Tibial nerve (tissue), 4 donors: Measurements from ENCODE around the gene NEMP1. TPM values are rescaled to one million over a fixed set of nuclear protein-coding genes. Genes with fewer than 3 reads are reported as not detected.
"Not testable (repeated sequence)": the region's sequence is repeated elsewhere in the genome, so short reads cannot be mapped to it uniquely, and the experiment has no call there.

Source experiments
- DNase-seq, 2 donors: peaks; one replicate each; pipeline ENCODE4 v3.0.0-alpha.2; 2019; ENCODE audit warnings: low spot score in 2 of 2
- H3K27ac ChIP-seq, 4 donors: fragments of 200-600 bp; sonication (generic) in 3 of 4; one replicate each; pipeline ENCODE4 v1.5.1; 2017 to 2019; ENCODE audit warnings: mild to moderate bottlenecking in 1 of 4
- H3K27me3 ChIP-seq, 2 donors: fragments of 200-600 bp; sonication (generic) in 1 of 2; one replicate each; pipeline versions ENCODE4 v1.5.1 to v1.6.0; 2017 to 2019
- H3K36me3 ChIP-seq, 3 donors: fragments of 200-600 bp; sonication (generic); one replicate each; pipeline ENCODE4 v1.5.1; 2018 to 2019
- H3K4me1 ChIP-seq, 4 donors: fragments of 200-600 bp; sonication (generic) in 3 of 4; one replicate each; pipeline ENCODE4 v1.5.1; 2017 to 2019
- H3K4me3 ChIP-seq, 4 donors: fragments of 200-600 bp; sonication (generic) in 3 of 4; one replicate each; pipeline ENCODE4 v1.5.1; 2017 to 2019; ENCODE audit warnings: mild to moderate bottlenecking in 1 of 4, moderate library complexity in 1 of 4
- H3K9me3 ChIP-seq, 4 donors: fragments of 200-600 bp; sonication (generic) in 3 of 4; one replicate each; pipeline ENCODE4 v1.5.1; 2017 to 2019
- EP300 ChIP-seq, 2 donors: sonication (generic); formaldehyde crosslinking; IDR thresholded peaks; one replicate each; pipeline ENCODE4 v1.6.1; 2017; ENCODE audit warnings: antibody characterized with exemption in 2 of 2, mild to moderate bottlenecking in 1 of 2
- POLR2A ChIP-seq, 2 donors: fragments of 450-650 bp; IDR thresholded peaks; one replicate each; pipeline ENCODE4 v1.6.1; 2017; ENCODE audit warnings: antibody characterized with exemption in 2 of 2, mild to moderate bottlenecking in 2 of 2, moderate library complexity in 2 of 2
- WGBS, 2 donors: methylation state at CpG; one replicate each; pipeline ENCODE4 v1.1.5; 2018; 5-methylcytosine and 5-hydroxymethylcytosine counted together
- total RNA-seq, 4 donors: library from RNA; depleted of rRNA; stranded (reverse); fragments of >200 nt; gene quantifications; one replicate each; pipeline ENCODE4 v1.1.0, GENCODE V29; 2016
- TF ChIP-seq, protein P1 (sequence below), 5 experiments: fragments of 200-600 bp in 3 of 5; fragments of 450-650 bp in 2 of 5; sonication (generic) in 3 of 5; IDR thresholded peaks; one replicate each; pipeline ENCODE4 v1.5.1; 2016 to 2019; ENCODE audit warnings: antibody characterized with exemption in 5 of 5, mild to moderate bottlenecking in 3 of 5, moderate library complexity in 2 of 5

Gene NEMP1
- total RNA-seq, 4 donors from 2014 or later = 4.8 to 10.2 (median 6.6) TPM

GRCh38 chr12:57019983-57020719 lies 58.4 kb downstream of the NEMP1 start:
- no peaks in the 10 kb centered on the region for H3K36me3 ChIP-seq
- H3K27ac ChIP-seq = no peak overlapping the region
- TF ChIP-seq EP300 (IDR thresholded peaks at IDR 0.05) = no peak
- TF ChIP-seq, protein P1, sequence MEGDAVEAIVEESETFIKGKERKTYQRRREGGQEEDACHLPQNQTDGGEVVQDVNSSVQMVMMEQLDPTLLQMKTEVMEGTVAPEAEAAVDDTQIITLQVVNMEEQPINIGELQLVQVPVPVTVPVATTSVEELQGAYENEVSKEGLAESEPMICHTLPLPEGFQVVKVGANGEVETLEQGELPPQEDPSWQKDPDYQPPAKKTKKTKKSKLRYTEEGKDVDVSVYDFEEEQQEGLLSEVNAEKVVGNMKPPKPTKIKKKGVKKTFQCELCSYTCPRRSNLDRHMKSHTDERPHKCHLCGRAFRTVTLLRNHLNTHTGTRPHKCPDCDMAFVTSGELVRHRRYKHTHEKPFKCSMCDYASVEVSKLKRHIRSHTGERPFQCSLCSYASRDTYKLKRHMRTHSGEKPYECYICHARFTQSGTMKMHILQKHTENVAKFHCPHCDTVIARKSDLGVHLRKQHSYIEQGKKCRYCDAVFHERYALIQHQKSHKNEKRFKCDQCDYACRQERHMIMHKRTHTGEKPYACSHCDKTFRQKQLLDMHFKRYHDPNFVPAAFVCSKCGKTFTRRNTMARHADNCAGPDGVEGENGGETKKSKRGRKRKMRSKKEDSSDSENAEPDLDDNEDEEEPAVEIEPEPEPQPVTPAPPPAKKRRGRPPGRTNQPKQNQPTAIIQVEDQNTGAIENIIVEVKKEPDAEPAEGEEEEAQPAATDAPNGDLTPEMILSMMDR (IDR thresholded peaks at IDR 0.05) = no peak
- no peak for TF ChIP-seq POLR2A (IDR thresholded peaks at IDR 0.05)
- H3K9me3 ChIP-seq = no peaks in the 10 kb centered on the region
- DNase-seq = no peak
- 86 to 87% methylated on average over 9 of the region's 9 CpGs for WGBS, 2 donors
- H3K4me3 ChIP-seq = no peak overlapping the region
- no peaks in the 10 kb centered on the region for H3K27me3 ChIP-seq
- peaks cover 0 to 7% (median 0%) of the 10 kb centered on the region in 4 donors for H3K4me1 ChIP-seq

DNA sequence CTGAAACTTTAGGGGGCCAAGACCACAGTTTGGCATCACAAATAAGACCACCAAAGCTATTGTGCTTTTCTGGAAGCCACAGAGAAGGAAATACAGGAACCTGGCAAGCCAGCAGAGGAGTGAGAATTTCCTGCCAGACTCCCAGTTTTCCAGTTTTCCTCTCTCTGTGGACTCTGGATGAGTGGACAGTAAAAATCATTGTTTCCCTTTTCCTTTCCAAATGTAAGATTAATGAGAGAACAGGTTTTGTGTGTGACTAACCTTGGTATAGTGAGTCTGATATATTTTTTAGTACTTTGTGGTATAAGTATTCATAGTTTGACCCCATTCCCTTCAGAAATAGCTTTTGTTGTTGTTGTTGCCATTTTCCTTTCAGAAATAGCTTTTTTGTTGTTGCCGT lies 59.7 kb downstream of the NEMP1 start:
- 45 to 72% methylated on average over 1 of the region's 1 CpG for WGBS, 2 donors

GRCh38 chr12:57018353-57018752 lies 60.2 kb downstream of the NEMP1 start:
- not testable (repeated sequence) for H3K36me3 ChIP-seq, H3K4me3 ChIP-seq, DNase-seq, H3K4me1 ChIP-seq, H3K27me3 ChIP-seq, H3K27ac ChIP-seq, H3K9me3 ChIP-seq
- 67 to 78% methylated on average over 5 of the region's 5 CpGs for WGBS, 2 donors

More for the DNA sequence above, 59.7 kb downstream of the NEMP1 start:
- Histone ChIP-seq H3K27ac (no peak overlapping the region), H3K4me1 (peaks cover 0 to 4% (median 0%) of the 10 kb centered on the region in 4 donors), H3K36me3 (no peaks in the 10 kb centered on the region), H3K9me3 (no peaks in the 10 kb centered on the region), H3K4me3 (no peak overlapping the region), H3K27me3 (peaks cover 0 to 3% of the 10 kb centered on the region in 2 donors)
- no peak for DNase-seq
- TF ChIP-seq, protein P1 (IDR thresholded peaks at IDR 0.05) = no peak
- TF ChIP-seq POLR2A (IDR thresholded peaks at IDR 0.05) = no peak
- TF ChIP-seq EP300 (IDR thresholded peaks at IDR 0.05) = no peak

GRCh38 chr12:57016348-57016747 lies 62.2 kb downstream of the NEMP1 start, which contains the start of gene TAC3:
TAC3 (minus strand) TSS chr12:57016529; CDS start chr12:57015797, 732 bp downstream.
- Histone ChIP-seq H3K9me3 (no peaks in the 10 kb centered on the region), H3K27me3 (peaks cover 0 to 3% of the 10 kb centered on the region in 2 donors), H3K4me1 (no peaks in the 10 kb centered on the region), H3K36me3 (no peaks in the 10 kb centered on the region), H3K27ac (no peak within 1 kb of the TSS), H3K4me3 (no peak within 1 kb of the TSS)
- no peak for DNase-seq
- TF ChIP-seq POLR2A (IDR thresholded peaks at IDR 0.05) (no peak), EP300 (IDR thresholded peaks at IDR 0.05) (no peak)
- TF ChIP-seq, protein P1 (IDR thresholded peaks at IDR 0.05) = no peak
- WGBS, 2 donors = 45 to 55% methylated on average over 6 of the region's 6 CpGs

- WGBS, 2 donors = 74 to 83% methylated on average over 7 of the region's 7 CpGs
- no peaks in the 10 kb centered on the region for H3K9me3 ChIP-seq
Measured at GRCh38 chr12:57012600-57013465, 65.8 kb downstream of the NEMP1 start.

More at GRCh38 chr12:57012600-57013465, 65.8 kb downstream of the NEMP1 start:
- DNase-seq = no peak
- Histone ChIP-seq H3K27ac (no peak overlapping the region), H3K27me3 (peaks cover 0 to 3% of the 10 kb centered on the region in 2 donors), H3K4me3 (no peak overlapping the region), H3K36me3 (no peaks in the 10 kb centered on the region), H3K4me1 (peaks cover 0 to 7% (median 6%) of the 10 kb centered on the region in 4 donors)
- TF ChIP-seq POLR2A (IDR thresholded peaks at IDR 0.05) (no peak), EP300 (IDR thresholded peaks at IDR 0.05) (no peak)
- TF ChIP-seq, protein P1 (IDR thresholded peaks at IDR 0.05) = no peak
